ENCODE measurements around the gene HOXD11.
A peak's percentile ranks its signal among the peaks of the same experiment; 100 is the strongest.

HOXD11 gene

GRCh38 chr2:176096243-176096985, 10.7 kb upstream of the HOXD11 start:
- Histone ChIP-seq H3K27ac (ENCODE audit: low read depth, low read length, severe bottlenecking) (no peak overlapping the region), H3K4me3 (ENCODE audit: extremely low read depth, insufficient read depth, low read length, poor library complexity, severe bottlenecking) (no peak overlapping the region), H3K4me1 (ENCODE audit: control insufficient read depth, insufficient read depth, low read length, poor library complexity, severe bottlenecking) (no peaks in the 10 kb centered on the region), H3K36me3 (ENCODE audit: control insufficient read depth, insufficient read depth, low read length) (no peaks in the 10 kb centered on the region), H3K9me3 (ENCODE audit: control insufficient read depth, low read length) (no peaks in the 10 kb centered on the region)
- WGBS, 2 experiments (ENCODE audit: insufficient coverage in 2 of 2) = 0 to 4% methylated on average over 7 to 14 of the region's 16 CpGs

DNA sequence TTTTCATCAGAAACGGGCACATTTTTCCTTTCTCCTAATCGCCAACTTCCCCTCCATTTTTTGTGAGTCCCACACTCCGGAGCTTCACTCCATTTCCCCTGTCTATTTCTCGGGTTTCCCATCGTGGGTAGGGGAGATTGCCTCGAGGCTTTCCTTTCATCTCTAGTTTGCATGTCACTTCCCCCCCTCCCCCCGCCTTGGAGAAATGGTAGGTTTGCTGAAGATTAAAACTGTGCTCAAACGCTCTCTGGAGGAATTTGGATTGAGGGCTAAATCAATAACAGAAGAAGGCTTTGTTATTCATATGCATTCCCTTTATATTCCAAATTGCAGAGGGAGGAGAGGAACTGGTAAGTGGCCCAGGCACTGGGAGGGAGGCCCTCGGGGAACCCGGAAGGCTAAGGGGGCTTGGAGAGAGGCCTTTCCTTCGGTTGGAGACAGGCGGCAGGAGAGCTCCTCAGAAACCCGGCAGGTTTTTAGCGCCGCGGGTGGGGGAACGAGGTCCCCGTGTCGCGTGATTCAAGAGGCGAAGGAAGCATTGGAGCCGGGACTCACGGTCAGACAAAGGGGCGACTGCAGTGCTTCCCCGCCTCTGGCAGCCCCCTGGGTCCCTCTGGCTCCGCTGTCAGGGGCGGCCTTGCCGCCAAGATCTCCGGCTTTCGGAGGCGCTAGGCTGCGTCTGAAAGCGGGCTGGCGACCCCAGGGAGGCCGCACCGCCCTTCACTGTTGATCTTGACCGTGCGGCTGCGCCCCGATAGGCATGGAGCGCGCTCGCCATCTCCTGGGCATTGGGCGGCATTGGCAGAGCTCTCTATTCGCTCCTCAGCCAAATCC, 9.9 kb upstream of the HOXD11 start:
- Histone ChIP-seq H3K4me3 (ENCODE audit: extremely low read depth, insufficient read depth, low read length, poor library complexity, severe bottlenecking) (peak overlapping the region; percentile 20), H3K27ac (ENCODE audit: low read depth, low read length, severe bottlenecking) (no peak overlapping the region), H3K4me1 (ENCODE audit: control insufficient read depth, insufficient read depth, low read length, poor library complexity, severe bottlenecking) (no peaks in the 10 kb centered on the region), H3K36me3 (ENCODE audit: control insufficient read depth, insufficient read depth, low read length) (no peaks in the 10 kb centered on the region), H3K9me3 (ENCODE audit: control insufficient read depth, low read length) (no peaks in the 10 kb centered on the region)
- 0% methylated on average over 33 to 40 of the region's 45 CpGs for WGBS, 2 experiments (ENCODE audit: insufficient coverage in 2 of 2)

DNA sequence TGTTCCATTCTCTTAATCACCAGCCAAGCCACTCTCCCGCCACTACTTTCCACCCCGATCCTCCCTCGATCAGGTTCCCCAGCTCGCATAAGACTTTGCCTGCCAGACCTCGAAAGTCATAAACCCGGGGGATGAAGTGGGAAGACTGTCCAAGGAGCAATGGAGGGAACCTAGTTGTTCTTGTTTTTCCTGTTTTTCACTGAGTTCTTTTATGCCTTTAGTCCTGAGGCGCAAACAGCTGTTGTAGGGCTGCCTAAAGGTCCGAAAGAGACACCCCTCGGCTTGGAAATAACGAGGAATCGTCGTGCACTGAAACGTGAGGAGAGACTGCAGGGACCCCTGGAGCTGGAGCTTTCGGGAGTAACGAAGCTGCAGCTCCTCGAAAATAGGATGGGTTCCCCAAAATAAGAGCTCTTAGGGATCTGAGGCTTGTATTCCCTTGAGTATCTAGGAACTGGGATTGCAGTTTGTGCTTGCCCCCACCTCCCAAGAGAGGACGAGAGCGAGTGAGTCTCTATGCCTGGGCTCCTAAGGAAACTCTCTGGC, 9.2 kb upstream of the HOXD11 start:
- 0 to 2% methylated on average over 11 to 12 of the region's 18 CpGs for WGBS, 2 experiments (ENCODE audit: insufficient coverage in 2 of 2)
- Histone ChIP-seq H3K4me3 (ENCODE audit: extremely low read depth, insufficient read depth, low read length, poor library complexity, severe bottlenecking) (no peak overlapping the region), H3K4me1 (ENCODE audit: control insufficient read depth, insufficient read depth, low read length, poor library complexity, severe bottlenecking) (no peaks in the 10 kb centered on the region), H3K9me3 (ENCODE audit: control insufficient read depth, low read length) (no peaks in the 10 kb centered on the region), H3K36me3 (ENCODE audit: control insufficient read depth, insufficient read depth, low read length) (no peaks in the 10 kb centered on the region), H3K27ac (ENCODE audit: low read depth, low read length, severe bottlenecking) (no peak overlapping the region)

DNA sequence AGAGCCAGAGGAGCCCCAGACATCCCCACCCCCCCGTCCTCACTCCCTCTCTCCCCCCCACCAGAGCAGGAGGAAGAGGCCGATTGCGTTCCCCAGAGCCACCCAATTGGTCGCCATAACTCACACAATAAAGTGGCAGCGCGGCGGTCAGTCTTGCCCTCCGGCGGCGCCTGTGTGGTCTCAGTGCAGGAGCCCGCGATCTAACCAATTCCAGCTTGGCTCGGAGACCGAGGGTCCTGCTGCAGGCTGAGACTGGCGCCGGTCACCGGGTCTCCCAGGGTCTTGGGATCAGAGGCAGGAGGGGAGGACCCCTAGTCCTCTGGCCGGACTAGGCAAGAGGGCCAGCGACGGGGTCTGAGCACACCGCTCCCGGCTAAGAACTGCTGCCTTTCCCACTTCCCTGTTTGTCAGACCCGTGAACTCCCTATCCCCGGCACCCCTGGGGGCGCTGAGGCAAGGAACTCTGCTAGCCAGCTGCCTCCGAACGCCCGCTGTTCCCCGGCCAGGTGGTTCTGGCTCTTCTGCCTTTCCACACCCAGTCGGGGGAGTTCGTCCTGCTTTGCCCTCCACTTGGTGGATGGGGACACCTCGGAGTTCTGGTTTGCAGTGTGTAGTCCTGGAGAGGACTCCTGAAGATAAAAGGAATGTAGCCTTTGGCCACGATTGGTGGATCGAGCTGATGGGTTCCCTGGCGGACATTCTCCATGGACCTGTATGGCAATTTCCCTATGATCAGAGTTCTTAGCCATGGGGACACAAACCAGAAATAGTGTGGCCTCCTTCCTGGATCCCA, 8.5 kb upstream of the HOXD11 start:
- no peaks in the 10 kb centered on the region for H3K36me3 ChIP-seq (ENCODE audit: control insufficient read depth, insufficient read depth, low read length)
- no peak overlapping the region for H3K27ac ChIP-seq (ENCODE audit: low read depth, low read length, severe bottlenecking)
- WGBS, 2 experiments (ENCODE audit: insufficient coverage in 2 of 2) = 1% methylated on average over 24 to 25 of the region's 35 CpGs
- no peak overlapping the region for H3K4me3 ChIP-seq (ENCODE audit: extremely low read depth, insufficient read depth, low read length, poor library complexity, severe bottlenecking)
- no peaks in the 10 kb centered on the region for H3K9me3 ChIP-seq (ENCODE audit: control insufficient read depth, low read length)
- no peaks in the 10 kb centered on the region for H3K4me1 ChIP-seq (ENCODE audit: control insufficient read depth, insufficient read depth, low read length, poor library complexity, severe bottlenecking)

DNA sequence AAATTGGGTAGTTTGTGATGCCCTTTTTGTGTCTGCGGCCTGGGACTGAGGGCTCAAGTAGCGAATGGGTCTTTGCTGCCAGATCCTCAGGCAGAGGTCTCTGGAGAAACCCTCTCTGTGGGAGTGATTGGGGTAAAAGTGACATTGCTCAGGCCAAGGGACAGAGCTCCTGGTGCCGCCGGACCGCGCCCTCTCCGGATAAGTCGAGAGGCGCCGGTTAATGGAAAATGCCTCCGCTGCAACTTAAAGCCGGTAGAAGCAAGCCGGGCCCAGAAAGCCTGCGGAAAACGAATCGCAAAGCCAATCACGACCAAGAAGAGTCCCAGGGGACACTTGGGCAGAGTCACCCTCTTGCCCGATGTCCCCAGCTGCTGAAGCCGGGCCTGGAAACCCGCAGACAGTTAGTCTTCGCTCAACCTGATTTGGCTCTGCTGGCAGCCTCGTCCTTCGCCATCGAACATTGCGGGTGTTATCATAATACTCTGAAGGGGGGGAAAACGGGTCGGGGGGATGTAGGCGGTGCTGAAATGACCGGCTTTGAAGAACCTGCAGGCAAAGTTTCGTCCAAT, 7.8 kb upstream of the HOXD11 start:
- Histone ChIP-seq H3K9me3 (ENCODE audit: control insufficient read depth, low read length) (no peaks in the 10 kb centered on the region), H3K27ac (ENCODE audit: low read depth, low read length, severe bottlenecking) (no peak overlapping the region), H3K36me3 (ENCODE audit: control insufficient read depth, insufficient read depth, low read length) (no peaks in the 10 kb centered on the region), H3K4me3 (ENCODE audit: extremely low read depth, insufficient read depth, low read length, poor library complexity, severe bottlenecking) (no peak overlapping the region), H3K4me1 (ENCODE audit: control insufficient read depth, insufficient read depth, low read length, poor library complexity, severe bottlenecking) (no peaks in the 10 kb centered on the region)
- WGBS, 2 experiments (ENCODE audit: insufficient coverage in 2 of 2) = 2 to 3% methylated on average over 26 to 30 of the region's 30 CpGs

DNA sequence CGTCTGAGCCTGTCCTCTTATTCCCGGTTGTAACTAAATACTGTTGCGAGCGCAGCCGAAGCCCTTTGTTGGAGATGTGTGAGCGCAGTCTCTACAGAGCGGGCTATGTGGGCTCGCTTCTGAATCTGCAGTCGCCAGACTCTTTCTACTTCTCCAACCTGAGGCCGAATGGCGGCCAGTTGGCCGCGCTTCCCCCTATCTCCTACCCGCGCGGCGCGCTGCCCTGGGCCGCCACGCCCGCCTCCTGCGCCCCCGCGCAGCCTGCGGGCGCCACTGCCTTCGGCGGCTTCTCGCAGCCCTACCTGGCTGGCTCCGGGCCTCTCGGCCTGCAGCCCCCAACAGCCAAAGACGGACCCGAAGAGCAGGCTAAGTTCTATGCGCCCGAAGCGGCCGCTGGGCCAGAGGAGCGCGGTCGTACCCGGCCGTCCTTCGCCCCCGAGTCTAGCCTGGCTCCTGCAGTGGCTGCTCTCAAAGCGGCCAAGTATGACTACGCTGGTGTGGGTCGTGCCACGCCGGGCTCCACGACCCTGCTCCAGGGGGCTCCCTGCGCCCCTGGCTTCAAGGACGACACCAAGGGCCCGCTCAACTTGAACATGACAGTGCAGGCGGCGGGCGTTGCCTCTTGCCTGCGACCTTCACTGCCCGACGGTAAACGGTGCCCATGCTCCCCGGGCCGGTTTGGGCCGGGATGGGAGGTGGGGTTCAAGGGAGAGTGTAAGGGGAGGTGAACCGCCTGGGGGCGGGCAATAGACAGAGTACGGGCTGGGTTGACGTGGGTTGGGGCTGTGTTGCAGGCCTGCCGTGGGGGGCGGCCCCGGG, 7.1 kb upstream of the HOXD11 start, which contains the start of gene HOXD12:
TSS of gene HOXD12 (plus strand) at position 68 of the 819 bp plus-strand sequence. CDS start at position 75, 7 bp downstream.
- Histone ChIP-seq H3K9me3 (ENCODE audit: control insufficient read depth, low read length) (no peaks in the 10 kb centered on the region), H3K36me3 (ENCODE audit: control insufficient read depth, insufficient read depth, low read length) (no peaks in the 10 kb centered on the region), H3K4me1 (ENCODE audit: control insufficient read depth, insufficient read depth, low read length, poor library complexity, severe bottlenecking) (no peaks in the 10 kb centered on the region), H3K4me3 (ENCODE audit: extremely low read depth, insufficient read depth, low read length, poor library complexity, severe bottlenecking) (no peak within 1 kb of the TSS), H3K27ac (ENCODE audit: low read depth, low read length, severe bottlenecking) (no peak within 1 kb of the TSS)
- 1 to 2% methylated on average over 46 to 63 of the region's 70 CpGs for WGBS, 2 experiments (ENCODE audit: insufficient coverage in 2 of 2)

DNA sequence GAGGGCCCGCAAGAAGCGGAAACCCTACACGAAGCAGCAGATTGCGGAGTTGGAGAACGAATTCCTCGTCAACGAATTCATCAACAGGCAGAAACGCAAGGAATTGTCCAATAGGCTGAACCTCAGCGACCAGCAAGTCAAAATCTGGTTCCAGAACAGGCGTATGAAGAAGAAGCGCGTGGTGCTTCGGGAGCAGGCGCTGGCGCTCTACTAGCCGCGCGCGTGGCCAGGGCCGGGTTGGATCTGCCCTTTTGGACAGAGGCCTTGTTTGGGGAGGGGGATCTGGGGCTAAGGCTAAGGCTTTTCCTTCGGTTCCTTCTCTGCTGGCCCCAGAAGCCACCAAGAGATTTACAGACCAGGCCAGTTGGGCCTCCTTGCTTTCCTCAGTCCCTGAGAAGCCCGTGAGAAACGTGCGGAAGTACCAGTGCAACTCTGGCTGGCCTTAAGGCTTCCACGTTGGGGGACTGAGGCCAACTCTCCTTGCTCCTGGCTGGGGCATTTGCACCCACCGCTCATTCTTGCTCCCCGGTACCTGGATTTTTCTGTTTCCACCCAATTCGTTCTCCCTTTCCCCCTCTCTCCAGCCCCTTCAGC, 6.4 kb upstream of the HOXD11 start:
- no peak overlapping the region for H3K27ac ChIP-seq (ENCODE audit: low read depth, low read length, severe bottlenecking)
- no peaks in the 10 kb centered on the region for H3K9me3 ChIP-seq (ENCODE audit: control insufficient read depth, low read length)
- WGBS, 2 experiments (ENCODE audit: insufficient coverage in 2 of 2) = 2 to 7% methylated on average over 25 to 27 of the region's 28 CpGs
- H3K4me3 ChIP-seq (ENCODE audit: extremely low read depth, insufficient read depth, low read length, poor library complexity, severe bottlenecking) = no peak overlapping the region
- no peaks in the 10 kb centered on the region for H3K4me1 ChIP-seq (ENCODE audit: control insufficient read depth, insufficient read depth, low read length, poor library complexity, severe bottlenecking)
- H3K36me3 ChIP-seq (ENCODE audit: control insufficient read depth, insufficient read depth, low read length) = no peaks in the 10 kb centered on the region

GRCh38 chr2:176101216-176101830, 5.8 kb upstream of the HOXD11 start:
- WGBS, 2 experiments (ENCODE audit: insufficient coverage in 2 of 2) = 6 to 22% methylated on average over 2 of the region's 2 CpGs
- Histone ChIP-seq H3K9me3 (ENCODE audit: control insufficient read depth, low read length) (no peaks in the 10 kb centered on the region), H3K36me3 (ENCODE audit: control insufficient read depth, insufficient read depth, low read length) (no peaks in the 10 kb centered on the region), H3K4me1 (ENCODE audit: control insufficient read depth, insufficient read depth, low read length, poor library complexity, severe bottlenecking) (no peaks in the 10 kb centered on the region), H3K4me3 (ENCODE audit: extremely low read depth, insufficient read depth, low read length, poor library complexity, severe bottlenecking) (no peak overlapping the region), H3K27ac (ENCODE audit: low read depth, low read length, severe bottlenecking) (no peak overlapping the region)

DNA sequence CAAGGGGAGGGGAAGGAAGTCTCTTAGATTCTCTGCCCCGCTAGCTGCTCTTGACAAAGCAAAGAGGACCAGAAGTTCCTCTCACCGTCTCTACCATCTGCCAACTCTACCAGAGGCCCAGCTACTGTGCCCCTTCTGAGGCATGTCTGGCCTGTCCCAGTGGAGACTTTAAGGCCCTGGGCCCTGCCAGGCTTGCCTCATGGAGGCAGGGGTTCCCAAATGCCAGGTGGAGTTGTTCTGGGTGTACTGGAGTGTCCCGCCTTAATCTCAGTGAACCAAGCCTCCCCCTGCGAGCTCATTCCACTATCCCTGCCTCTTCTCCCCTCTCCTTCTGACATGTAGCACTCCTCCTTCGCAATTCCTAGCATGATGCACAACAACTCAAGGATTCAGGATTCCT, 5.2 kb upstream of the HOXD11 start:
- 4 to 17% methylated on average over 3 to 5 of the region's 5 CpGs for WGBS, 2 experiments (ENCODE audit: insufficient coverage in 2 of 2)
- H3K4me3 ChIP-seq (ENCODE audit: extremely low read depth, insufficient read depth, low read length, poor library complexity, severe bottlenecking) = no peak overlapping the region
- H3K36me3 ChIP-seq (ENCODE audit: control insufficient read depth, insufficient read depth, low read length) = no peaks in the 10 kb centered on the region
- no peaks in the 10 kb centered on the region for H3K9me3 ChIP-seq (ENCODE audit: control insufficient read depth, low read length)
- H3K4me1 ChIP-seq (ENCODE audit: control insufficient read depth, insufficient read depth, low read length, poor library complexity, severe bottlenecking) = no peaks in the 10 kb centered on the region
- H3K27ac ChIP-seq (ENCODE audit: low read depth, low read length, severe bottlenecking) = no peak overlapping the region

All from mesodermal cell (in vitro differentiated cells).